Astrocyte (in vitro differentiated cells and primary cell): ENCODE measurements around the gene CRY2. TPM values are rescaled to one million over a fixed set of nuclear protein-coding genes. Genes with fewer than 3 reads are reported as not detected.

Experiments
- DNase-seq: peaks from one replicate; pipeline ENCODE4 v3.0.0-alpha.2; 2010; ENCODE audit warnings: low read depth
- FAIRE-seq: peaks from 2 replicates; lab custom pipeline; 2011; peaks lifted over from hg19 to GRCh38; lab: Jason Lieb, UNC
- H2AFZ ChIP-seq: 2 replicates; pipeline ENCODE4 v1.6.0; 2012; ENCODE audit warnings: low read depth, low read length, inconsistent platforms
- H3K27ac ChIP-seq: 2 replicates; pipeline ENCODE4 v1.5.1; 2011; ENCODE audit warnings: low read depth, low read length, inconsistent platforms
- H3K27me3 ChIP-seq: 2 replicates; pipeline ENCODE4 v1.6.0; 2011; ENCODE audit warnings: low read length, inconsistent platforms; ENCODE audit not compliant: insufficient read depth
- H3K36me3 ChIP-seq: 2 replicates; pipeline ENCODE4 v1.5.1; 2011; ENCODE audit warnings: low read length, inconsistent platforms; ENCODE audit not compliant: insufficient read depth
- H3K4me1 ChIP-seq: 2 replicates; pipeline ENCODE4 v1.5.1; 2011; ENCODE audit warnings: low read length, inconsistent platforms; ENCODE audit not compliant: insufficient read depth
- H3K4me2 ChIP-seq: 2 replicates; pipeline ENCODE4 v1.6.0; 2012; ENCODE audit warnings: low read length, inconsistent platforms
- H3K4me3 ChIP-seq: 2 replicates; pipeline ENCODE4 v1.5.1; 2011; ENCODE audit warnings: low read depth, mild to moderate bottlenecking, low read length, inconsistent platforms; ENCODE audit not compliant: insufficient read depth
- H3K79me2 ChIP-seq: 2 replicates; pipeline ENCODE4 v1.6.0; 2012; ENCODE audit warnings: mild to moderate bottlenecking, low read length, inconsistent platforms; ENCODE audit not compliant: insufficient read depth
- H3K9ac ChIP-seq: 2 replicates; pipeline ENCODE4 v1.6.0; 2012; ENCODE audit warnings: mild to moderate bottlenecking, low read length, inconsistent platforms
- H3K9me3 ChIP-seq: 2 replicates; pipeline ENCODE4 v1.5.1; 2012; ENCODE audit warnings: low read depth, mild to moderate bottlenecking, low read length, inconsistent platforms; ENCODE audit not compliant: insufficient read depth
- H4K20me1 ChIP-seq: 2 replicates; pipeline ENCODE4 v1.6.0; 2012; ENCODE audit warnings: low read length, inconsistent platforms; ENCODE audit not compliant: insufficient read depth
- H3K27ac Mint-ChIP-seq: one replicate; pipeline ENCODE4 v1.8.0; 2021; ENCODE audit warnings: mild to moderate bottlenecking, mixed read lengths; ENCODE audit not compliant: unreplicated experiment
- H3K27me3 Mint-ChIP-seq: one replicate; pipeline ENCODE4 v1.8.0; 2021; ENCODE audit warnings: low read depth, mixed read lengths; ENCODE audit not compliant: unreplicated experiment
- H3K36me3 Mint-ChIP-seq: one replicate; pipeline ENCODE4 v1.8.0; 2021; ENCODE audit warnings: low read depth, mixed read lengths; ENCODE audit not compliant: unreplicated experiment
- H3K4me1 Mint-ChIP-seq: one replicate; pipeline ENCODE4 v1.8.0; 2021; ENCODE audit warnings: low read depth, mixed read lengths; ENCODE audit not compliant: unreplicated experiment
- H3K4me3 Mint-ChIP-seq: one replicate; pipeline ENCODE4 v1.8.0; 2021; ENCODE audit warnings: mild to moderate bottlenecking, moderate library complexity, mixed read lengths; ENCODE audit not compliant: unreplicated experiment
- H3K9me3 Mint-ChIP-seq: one replicate; pipeline ENCODE4 v1.8.0; 2021; ENCODE audit warnings: mild to moderate bottlenecking, mixed read lengths; ENCODE audit not compliant: unreplicated experiment
- EZH2 ChIP-seq: IDR thresholded peaks from 2 replicates; pipeline ENCODE4 v1.6.1; 2012; ENCODE audit warnings: mild to moderate bottlenecking, low read length, inconsistent platforms; ENCODE audit not compliant: insufficient read depth
- total RNA-seq: library from RNA; stranded (reverse); gene quantifications from 2 replicates; pipeline ENCODE4 v1.2.1, GENCODE V29; 2021
- TF ChIP-seq, protein P1 (sequence below): IDR thresholded peaks from 2 replicates; pipeline ENCODE4 v1.5.1; 2011; ENCODE audit warnings: low read depth, mild to moderate bottlenecking, inconsistent platforms, low read length, moderate library complexity; ENCODE audit not compliant: insufficient read depth

The CRY2 gene
- total RNA-seq, 1 donor from 2014 or later: 16.9 TPM

DNA sequence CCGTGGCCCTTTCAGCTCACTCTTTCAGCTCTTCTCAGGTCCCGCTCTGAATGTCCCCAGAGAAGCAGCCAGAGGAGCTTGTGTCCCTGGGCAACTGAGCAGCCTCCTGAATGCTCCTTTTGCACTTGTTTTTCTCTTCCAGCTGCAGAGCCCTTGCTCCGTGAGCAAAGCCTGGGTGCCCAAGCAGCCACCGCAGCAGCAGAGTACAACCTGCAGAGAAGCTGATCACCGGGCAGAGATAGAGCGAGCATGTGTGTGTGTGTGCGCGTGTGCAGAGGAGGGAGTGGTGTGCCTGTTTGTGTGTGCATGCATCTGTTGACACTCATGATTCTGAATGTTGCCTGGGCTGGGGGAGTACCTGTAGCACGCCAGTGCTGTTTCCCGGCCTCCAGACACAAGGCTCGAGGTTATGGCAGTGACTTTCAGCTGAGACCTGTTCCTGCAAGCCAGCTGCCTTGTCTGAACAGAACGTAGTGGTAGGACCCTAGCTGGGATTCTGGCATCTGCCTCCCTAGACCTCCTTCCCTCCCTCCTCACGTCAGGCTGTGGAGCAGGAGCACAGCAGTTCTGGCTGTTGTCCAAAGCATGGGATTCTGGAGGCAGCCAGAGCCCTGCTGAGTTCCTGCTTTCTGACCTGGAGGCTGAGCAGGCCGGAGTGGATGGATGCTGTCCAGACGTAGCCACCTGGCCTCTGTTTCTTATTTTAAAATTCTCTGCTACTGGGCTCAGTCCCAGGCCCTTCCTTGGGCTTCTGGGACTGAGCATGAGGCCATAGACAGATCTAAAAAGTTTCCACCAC lies 33.7 kb downstream of the CRY2 start:
- peaks cover 10% of the 10 kb centered on the region for H3K27me3 Mint-ChIP-seq
- H3K9ac ChIP-seq: no peak overlapping the region
- no peak overlapping the region for H3K4me3 Mint-ChIP-seq
- H3K4me2 ChIP-seq: no peak overlapping the region
- no peaks in the 10 kb centered on the region for H3K9me3 ChIP-seq
- no peaks in the 10 kb centered on the region for H3K9me3 Mint-ChIP-seq
- H2AFZ ChIP-seq: no peak overlapping the region
- peaks cover 17% of the 10 kb centered on the region for H3K4me1 Mint-ChIP-seq
- H3K27me3 ChIP-seq: peaks cover 1% of the 10 kb centered on the region
- peaks cover 36% of the 10 kb centered on the region for H3K36me3 Mint-ChIP-seq
- H3K4me1 ChIP-seq: peaks cover 9% of the 10 kb centered on the region
- no peak overlapping the region for H3K27ac ChIP-seq
- no peak overlapping the region for H3K27ac Mint-ChIP-seq
- no peak overlapping the region for H3K4me3 ChIP-seq
- H3K36me3 ChIP-seq: peaks cover 7% of the 10 kb centered on the region
- DNase-seq (no peak), FAIRE-seq (no peak)
- no peaks in the 10 kb centered on the region for H3K79me2 ChIP-seq
- TF ChIP-seq, protein P1, sequence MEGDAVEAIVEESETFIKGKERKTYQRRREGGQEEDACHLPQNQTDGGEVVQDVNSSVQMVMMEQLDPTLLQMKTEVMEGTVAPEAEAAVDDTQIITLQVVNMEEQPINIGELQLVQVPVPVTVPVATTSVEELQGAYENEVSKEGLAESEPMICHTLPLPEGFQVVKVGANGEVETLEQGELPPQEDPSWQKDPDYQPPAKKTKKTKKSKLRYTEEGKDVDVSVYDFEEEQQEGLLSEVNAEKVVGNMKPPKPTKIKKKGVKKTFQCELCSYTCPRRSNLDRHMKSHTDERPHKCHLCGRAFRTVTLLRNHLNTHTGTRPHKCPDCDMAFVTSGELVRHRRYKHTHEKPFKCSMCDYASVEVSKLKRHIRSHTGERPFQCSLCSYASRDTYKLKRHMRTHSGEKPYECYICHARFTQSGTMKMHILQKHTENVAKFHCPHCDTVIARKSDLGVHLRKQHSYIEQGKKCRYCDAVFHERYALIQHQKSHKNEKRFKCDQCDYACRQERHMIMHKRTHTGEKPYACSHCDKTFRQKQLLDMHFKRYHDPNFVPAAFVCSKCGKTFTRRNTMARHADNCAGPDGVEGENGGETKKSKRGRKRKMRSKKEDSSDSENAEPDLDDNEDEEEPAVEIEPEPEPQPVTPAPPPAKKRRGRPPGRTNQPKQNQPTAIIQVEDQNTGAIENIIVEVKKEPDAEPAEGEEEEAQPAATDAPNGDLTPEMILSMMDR: no peak
- peaks cover 48% of the 10 kb centered on the region for H4K20me1 ChIP-seq

DNA sequence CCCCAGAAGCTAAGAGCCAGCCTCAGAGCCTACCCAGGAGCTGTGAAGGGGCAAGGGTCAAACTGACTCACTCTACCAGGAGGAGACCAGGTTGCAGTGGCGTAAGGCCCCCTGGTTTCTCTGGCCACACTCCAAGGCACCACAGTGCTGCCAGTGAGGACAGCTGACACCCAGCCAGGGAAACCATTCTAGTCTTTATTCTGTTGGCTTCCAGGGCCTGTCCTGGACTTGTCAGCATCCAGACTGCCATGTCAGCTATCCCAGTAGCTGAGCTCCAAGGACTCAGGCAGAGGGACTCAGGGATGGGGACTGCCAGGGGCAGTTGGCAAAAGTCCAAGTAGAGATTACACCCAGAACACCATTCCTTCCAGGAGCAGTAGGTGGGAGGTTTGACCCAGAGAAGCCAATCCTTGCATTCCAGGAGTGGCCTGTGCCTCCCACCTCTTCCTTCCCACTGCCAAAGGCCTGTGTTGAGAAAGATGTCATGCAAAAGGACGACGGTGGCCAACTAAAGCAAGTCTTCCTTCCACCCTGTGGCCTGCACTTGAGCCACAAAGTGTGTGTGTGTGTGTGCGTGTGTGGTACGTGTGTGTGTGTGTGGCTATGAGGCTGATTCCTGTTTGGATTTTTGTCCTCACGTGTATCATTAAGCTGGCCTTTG lies 34.6 kb downstream of the CRY2 start:
- TF ChIP-seq, protein P1: no peak
- no peak for TF ChIP-seq EZH2
- Histone ChIP-seq H3K9me3 (no peaks in the 10 kb centered on the region), H3K79me2 (no peaks in the 10 kb centered on the region), H3K9ac (no peak overlapping the region), H3K4me1 (peaks cover 9% of the 10 kb centered on the region), H3K27me3 (peaks cover 4% of the 10 kb centered on the region), H3K36me3 (peaks cover 7% of the 10 kb centered on the region), H4K20me1 (peaks cover 48% of the 10 kb centered on the region), H3K4me2 (no peak overlapping the region), H2AFZ (no peak overlapping the region), H3K27ac (no peak overlapping the region), H3K4me3 (no peak overlapping the region)
- FAIRE-seq (no peak), DNase-seq (no peak)
- Mint-ChIP-seq H3K27ac (no peak overlapping the region), H3K9me3 (no peaks in the 10 kb centered on the region), H3K4me3 (no peak overlapping the region), H3K36me3 (peaks cover 31% of the 10 kb centered on the region), H3K4me1 (peaks cover 17% of the 10 kb centered on the region), H3K27me3 (peaks cover 10% of the 10 kb centered on the region)
